Measurements from ENCODE around the gene KSR1. TPM values are rescaled to one million over a fixed set of nuclear protein-coding genes. Genes with fewer than 3 reads are reported as not detected.

Gene KSR1
- total RNA-seq, 2 experiments from 2014 or later, result 19.4 to 25.3 TPM

GRCh38 chr17:27597188-27597580 lies 140.9 kb downstream of the KSR1 start:
- TF ChIP-seq, protein P1, sequence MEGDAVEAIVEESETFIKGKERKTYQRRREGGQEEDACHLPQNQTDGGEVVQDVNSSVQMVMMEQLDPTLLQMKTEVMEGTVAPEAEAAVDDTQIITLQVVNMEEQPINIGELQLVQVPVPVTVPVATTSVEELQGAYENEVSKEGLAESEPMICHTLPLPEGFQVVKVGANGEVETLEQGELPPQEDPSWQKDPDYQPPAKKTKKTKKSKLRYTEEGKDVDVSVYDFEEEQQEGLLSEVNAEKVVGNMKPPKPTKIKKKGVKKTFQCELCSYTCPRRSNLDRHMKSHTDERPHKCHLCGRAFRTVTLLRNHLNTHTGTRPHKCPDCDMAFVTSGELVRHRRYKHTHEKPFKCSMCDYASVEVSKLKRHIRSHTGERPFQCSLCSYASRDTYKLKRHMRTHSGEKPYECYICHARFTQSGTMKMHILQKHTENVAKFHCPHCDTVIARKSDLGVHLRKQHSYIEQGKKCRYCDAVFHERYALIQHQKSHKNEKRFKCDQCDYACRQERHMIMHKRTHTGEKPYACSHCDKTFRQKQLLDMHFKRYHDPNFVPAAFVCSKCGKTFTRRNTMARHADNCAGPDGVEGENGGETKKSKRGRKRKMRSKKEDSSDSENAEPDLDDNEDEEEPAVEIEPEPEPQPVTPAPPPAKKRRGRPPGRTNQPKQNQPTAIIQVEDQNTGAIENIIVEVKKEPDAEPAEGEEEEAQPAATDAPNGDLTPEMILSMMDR (IDR thresholded peaks at IDR 0.05), result no peak
- Histone ChIP-seq H3K4me1 (ENCODE audit: insufficient read depth, low read length) (no peaks in the 10 kb centered on the region), H3K27me3 (ENCODE audit: control insufficient read depth in 1 of 2, insufficient read depth in 2 of 2, low read length in 2 of 2) (no peaks in the 10 kb centered on the region), H3K4me3 (ENCODE audit: low read length) (no peak overlapping the region), H3K27ac (ENCODE audit: low read depth in 1 of 2, low read length in 2 of 2) (no peak overlapping the region), H3K9me3 (ENCODE audit: control insufficient read depth in 1 of 2, insufficient read depth in 1 of 2, low read length in 2 of 2) (no peaks in the 10 kb centered on the region), H3K36me3 (ENCODE audit: insufficient read depth, low read length) (peaks cover 11% of the 10 kb centered on the region)
- H3K4me3 Mint-ChIP-seq, result no peak overlapping the region
- ChIA-PET POLR2A (no interaction called here), CTCF (interaction anchor here (0.5 kb wide), 1 partner anchor 209 kb away, joined by 3 read pairs; no protein-coding TSS in a partner anchor)
- DNase-seq (no peak), ATAC-seq (ENCODE audit: poor library complexity) (no peak)
- no peak overlapping the region for H3K27ac Mint-ChIP-seq
- no peaks in the 10 kb centered on the region for H3K9me3 Mint-ChIP-seq
- H3K27me3 Mint-ChIP-seq, result no peaks in the 10 kb centered on the region
- H3K4me1 Mint-ChIP-seq (ENCODE audit: low read depth), result peaks cover 4% of the 10 kb centered on the region
- intact Hi-C loops (cut with DNase I, micrococcal nuclease), result no loop called here
- peaks cover 15% of the 10 kb centered on the region for H3K36me3 Mint-ChIP-seq (ENCODE audit: low read depth)

DNA sequence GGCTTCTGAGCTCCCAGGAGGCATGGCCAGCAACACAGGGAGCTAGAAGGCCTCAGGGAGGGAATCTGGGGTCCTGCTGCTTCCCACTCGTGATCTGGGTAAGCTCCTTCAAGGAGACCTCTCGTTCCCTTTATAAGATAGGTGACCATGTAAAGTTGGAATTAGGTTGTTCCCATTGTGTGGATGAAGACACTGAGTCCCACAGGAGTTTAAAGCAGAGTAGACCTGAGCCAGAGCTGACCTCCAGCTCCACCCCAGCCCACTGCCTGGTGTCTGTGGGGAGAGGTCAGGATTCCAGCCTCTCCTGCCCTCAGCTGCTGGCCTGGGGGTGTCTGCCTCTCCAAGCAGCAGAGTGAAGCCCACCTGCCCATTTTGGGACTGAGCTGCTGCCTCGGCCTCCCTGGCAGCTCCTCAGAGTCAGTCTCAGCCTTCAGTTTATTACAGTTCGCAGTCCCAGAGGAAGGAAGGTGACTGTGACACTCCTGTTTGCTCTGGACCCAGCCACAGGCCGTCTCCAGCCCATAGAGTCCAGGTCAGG lies 141.6 kb downstream of the KSR1 start:
- peaks cover 9% of the 10 kb centered on the region for H3K36me3 Mint-ChIP-seq (ENCODE audit: low read depth)

GRCh38 chr17:27598337-27599050 lies 142.2 kb downstream of the KSR1 start:
- peaks cover 6% of the 10 kb centered on the region for H3K4me1 ChIP-seq (ENCODE audit: insufficient read depth, low read length)
- H3K27me3 Mint-ChIP-seq, result no peaks in the 10 kb centered on the region
- H3K27me3 ChIP-seq (ENCODE audit: control insufficient read depth in 1 of 2, insufficient read depth in 2 of 2, low read length in 2 of 2), result no peaks in the 10 kb centered on the region
- POLR2A ChIA-PET, result no interaction called here
- H3K27ac ChIP-seq (ENCODE audit: low read depth in 1 of 2, low read length in 2 of 2), result no peak overlapping the region
- H3K9me3 Mint-ChIP-seq, result no peaks in the 10 kb centered on the region
- CTCF ChIA-PET, result interaction anchor here (1.3 kb wide), 1 partner anchor 353 kb away, joined by 6 read pairs; no protein-coding TSS in a partner anchor
- no peak overlapping the region for H3K4me3 Mint-ChIP-seq
- no peaks in the 10 kb centered on the region for H3K9me3 ChIP-seq (ENCODE audit: control insufficient read depth in 1 of 2, insufficient read depth in 1 of 2, low read length in 2 of 2)
- ATAC-seq (ENCODE audit: poor library complexity), result no peak
- DNase-seq, result no peak
- no peak overlapping the region for H3K4me3 ChIP-seq (ENCODE audit: low read length)
- H3K4me1 Mint-ChIP-seq (ENCODE audit: low read depth), result peaks cover 4% of the 10 kb centered on the region
- H3K36me3 Mint-ChIP-seq (ENCODE audit: low read depth), result peaks cover 9% of the 10 kb centered on the region
- intact Hi-C loops (cut with DNase I, micrococcal nuclease), result no loop called here
- TF ChIP-seq, protein P1 (IDR thresholded peaks at IDR 0.05), result no peak
- no peak overlapping the region for H3K27ac Mint-ChIP-seq
- H3K36me3 ChIP-seq (ENCODE audit: insufficient read depth, low read length), result peaks cover 5% of the 10 kb centered on the region

More for the DNA sequence above, 141.6 kb downstream of the KSR1 start:
- Histone ChIP-seq H3K4me1 (ENCODE audit: insufficient read depth, low read length) (no peaks in the 10 kb centered on the region), H3K27ac (ENCODE audit: low read depth in 1 of 2, low read length in 2 of 2) (no peak overlapping the region), H3K9me3 (ENCODE audit: control insufficient read depth in 1 of 2, insufficient read depth in 1 of 2, low read length in 2 of 2) (no peaks in the 10 kb centered on the region), H3K4me3 (ENCODE audit: low read length) (no peak overlapping the region), H3K36me3 (ENCODE audit: insufficient read depth, low read length) (peaks cover 9% of the 10 kb centered on the region), H3K27me3 (ENCODE audit: control insufficient read depth in 1 of 2, insufficient read depth in 2 of 2, low read length in 2 of 2) (no peaks in the 10 kb centered on the region)
- CTCF ChIA-PET, result interaction anchor here (0.5 kb wide), 1 partner anchor 210 kb away, joined by 3 read pairs; no protein-coding TSS in a partner anchor
- Mint-ChIP-seq H3K27ac (no peak overlapping the region), H3K4me3 (no peak overlapping the region), H3K4me1 (ENCODE audit: low read depth) (peaks cover 4% of the 10 kb centered on the region), H3K27me3 (no peaks in the 10 kb centered on the region), H3K9me3 (no peaks in the 10 kb centered on the region)
- DNase-seq (no peak), ATAC-seq (ENCODE audit: poor library complexity) (no peak)
- TF ChIP-seq, protein P1 (IDR thresholded peaks at IDR 0.05), result no peak
- intact Hi-C loops (cut with DNase I, micrococcal nuclease), result no loop called here
- POLR2A ChIA-PET, result no interaction called here
